GM21423 (cell line): ENCODE results near the gene SYK.
"Not testable (repeated sequence)": the region's sequence is repeated elsewhere in the genome, so short reads cannot be mapped to it uniquely, and the experiment has no call there.

Experiments
- ATAC-seq: cut with Tn5 transposase; IDR thresholded peaks from one replicate; pipeline ENCODE4 v1.9.1; 2021; ENCODE audit warnings: mild to moderate bottlenecking, moderate library complexity; ENCODE audit not compliant: unreplicated experiment

Gene SYK

GRCh38 chr9:90872835-90873294 lies 71.2 kb downstream of the SYK start:
- no peak for ATAC-seq

GRCh38 chr9:90873422-90873821 lies 71.8 kb downstream of the SYK start:
- ATAC-seq, result no peak

GRCh38 chr9:90874194-90874593 lies 72.6 kb downstream of the SYK start:
- ATAC-seq, result no peak

- no peak for ATAC-seq
These were observed 76.9 kb downstream of the SYK start for GRCh38 chr9:90878562-90878961.

- no peak for ATAC-seq
These were observed 78.4 kb downstream of the SYK start for GRCh38 chr9:90880066-90880465.

- ATAC-seq, result no peak
These were observed 79.0 kb downstream of the SYK start for GRCh38 chr9:90880669-90881068.

GRCh38 chr9:90881648-90882047 lies 80.0 kb downstream of the SYK start:
- peak; percentile 72 for ATAC-seq

GRCh38 chr9:90882991-90883600 lies 81.5 kb downstream of the SYK start:
- ATAC-seq, result no peak

GRCh38 chr9:90883661-90884060 lies 82.0 kb downstream of the SYK start:
- no peak for ATAC-seq

- no peak for ATAC-seq
These were observed 82.6 kb downstream of the SYK start for GRCh38 chr9:90884178-90884577.

- ATAC-seq, result not testable (repeated sequence)
These were observed 85.2 kb downstream of the SYK start for GRCh38 chr9:90886868-90887267.

- ATAC-seq, result no peak
These were observed 87.3 kb downstream of the SYK start for GRCh38 chr9:90888941-90889340.

- no peak for ATAC-seq
These were observed 88.7 kb downstream of the SYK start for GRCh38 chr9:90890146-90890810.

- ATAC-seq, result no peak
These were observed 89.9 kb downstream of the SYK start for GRCh38 chr9:90891308-90892040.

- ATAC-seq, result no peak
These were observed 91.3 kb downstream of the SYK start for GRCh38 chr9:90892918-90893317.

GRCh38 chr9:90893706-90894105 lies 92.1 kb downstream of the SYK start:
- ATAC-seq, result no peak

GRCh38 chr9:90894986-90895687 lies 93.5 kb downstream of the SYK start:
- ATAC-seq, result no peak

GRCh38 chr9:90895786-90896185 lies 94.2 kb downstream of the SYK start:
- ATAC-seq, result no peak

GRCh38 chr9:90896231-90896630 lies 94.6 kb downstream of the SYK start:
- ATAC-seq, result no peak

GRCh38 chr9:90898228-90898627 lies 96.6 kb downstream of the SYK start:
- ATAC-seq, result no peak

GRCh38 chr9:90899287-90899686 lies 97.7 kb downstream of the SYK start:
- ATAC-seq, result no peak
